ENCODE measurements around the gene POTEM.
"Not testable (repeated sequence)": the region's sequence is repeated elsewhere in the genome, so short reads cannot be mapped to it uniquely, and the experiment has no call there.

Gene POTEM

GRCh38 chr14:19036811-19037382 lies 69.7 kb downstream of the POTEM start:
- not testable (repeated sequence) for DNase-seq

- DNase-seq, result not testable (repeated sequence)
Measured at GRCh38 chr14:19038060-19038664, 70.9 kb downstream of the POTEM start.

- not testable (repeated sequence) for DNase-seq
Measured at GRCh38 chr14:19038785-19039184, 71.6 kb downstream of the POTEM start.

GRCh38 chr14:19043384-19043783 lies 76.2 kb downstream of the POTEM start:
- DNase-seq, result not testable (repeated sequence)

Data from amygdala (tissue), 56 donors.